Activated CD4-positive, alpha-beta T cell treated with anti-CD3 and anti-CD28 coated beads, Interleukin-2, Interleukin-6, amounts not matched to agents 100 ng/mL and 50 ng/mL, durations not matched to agents 16 hours and 8 hours (primary cell): ENCODE results near the gene THOC5.
"Not testable (repeated sequence)": the region's sequence is repeated elsewhere in the genome, so short reads cannot be mapped to it uniquely, and the experiment has no call there.

ENCODE experiments used
- DNase-seq: peaks from one replicate; pipeline ENCODE4 v3.0.0-alpha.2; 2020

THOC5 gene

GRCh38 chr22:29553351-29554224 lies at the start of gene THOC5:
TSS of gene THOC5 (minus strand) at chr22:29553757. CDS start at chr22:29549147, 4,610 bp downstream.
- DNase-seq: peak; percentile 94

- no peak for DNase-seq
Measured at GRCh38 chr22:29598684-29599020, 45.1 kb upstream of the THOC5 start.

GRCh38 chr22:29597871-29598683 lies 44.5 kb upstream of the THOC5 start:
- not testable (repeated sequence) for DNase-seq

GRCh38 chr22:29596408-29596807 lies 42.9 kb upstream of the THOC5 start:
- no peak for DNase-seq

- not testable (repeated sequence) for DNase-seq
Measured at GRCh38 chr22:29594447-29594846, 40.9 kb upstream of the THOC5 start.

GRCh38 chr22:29593923-29594322 lies 40.4 kb upstream of the THOC5 start:
- DNase-seq: no peak

- DNase-seq: no peak
Measured at GRCh38 chr22:29587938-29588699, 34.6 kb upstream of the THOC5 start.

GRCh38 chr22:29586193-29586705 lies 32.7 kb upstream of the THOC5 start:
- not testable (repeated sequence) for DNase-seq

GRCh38 chr22:29584975-29585374 lies 31.4 kb upstream of the THOC5 start:
- DNase-seq: no peak

- no peak for DNase-seq
Measured at GRCh38 chr22:29581799-29582198, 28.2 kb upstream of the THOC5 start.

- DNase-seq: peak; percentile 13
Measured at GRCh38 chr22:29580200-29580810, 26.7 kb upstream of the THOC5 start.

GRCh38 chr22:29578462-29579200 lies 25.1 kb upstream of the THOC5 start:
- DNase-seq: no peak

GRCh38 chr22:29574762-29575450 lies 21.3 kb upstream of the THOC5 start:
- no peak for DNase-seq

- DNase-seq: no peak
Measured at GRCh38 chr22:29570912-29571549, 17.5 kb upstream of the THOC5 start.

- DNase-seq: no peak
Measured at GRCh38 chr22:29570456-29570855, 16.9 kb upstream of the THOC5 start.

GRCh38 chr22:29569011-29569678 lies 15.6 kb upstream of the THOC5 start:
- DNase-seq: no peak

GRCh38 chr22:29567338-29567737 lies 13.8 kb upstream of the THOC5 start:
- DNase-seq: no peak

GRCh38 chr22:29566513-29566912 lies 13.0 kb upstream of the THOC5 start:
- DNase-seq: not testable (repeated sequence)

- DNase-seq: no peak
Measured at GRCh38 chr22:29563652-29564460, 10.3 kb upstream of the THOC5 start.
